HepG2 (cell line): ENCODE data around the gene MRPL48. TPM values are rescaled to one million over a fixed set of nuclear protein-coding genes. Genes with fewer than 3 reads are reported as not detected.

Source experiments
- ATAC-seq: fragments of 200-7000 bp; cut with Tn5 transposase; 3 replicates; pipeline ENCODE4 v1.9.1; 2020; ENCODE audit warnings: mild to moderate bottlenecking, moderate library complexity
- BruUV-seq: library from RNA; stranded (reverse); fragments of 400-500 nt; replicated peaks from 2 replicates; lab custom pipeline; 2021; lab: Mats Ljungman, UMichigan
- CTCF ChIA-PET: fragments of 300-600 bp; formaldehyde crosslinking; extraction: SDS; loops from one replicate; lab custom pipeline; 2021; ENCODE audit warnings: low total read pairs, inconsistent platforms, low intra/inter-chr PET ratio; lab: Yijun Ruan, JAX
- POLR2A ChIA-PET: fragments of 350-600 bp; sonication (Branson Sonifier 250); formaldehyde crosslinking; loops from one replicate; lab custom pipeline; 2020; ENCODE audit warnings: antibody characterized with exemption, inconsistent platforms; lab: Yijun Ruan, JAX
- DNase-seq: peaks from one replicate; pipeline ENCODE4 v3.0.0-alpha.2; 2015; ENCODE audit warnings: low spot score
- FAIRE-seq: peaks from 3 replicates; lab custom pipeline; 2011; peaks lifted over from hg19 to GRCh38; lab: Jason Lieb, UNC
- H2AFZ ChIP-seq: one replicate; pipeline ENCODE4 v1.6.1; 2011; ENCODE audit warnings: low read length, inconsistent platforms
- H3K27ac ChIP-seq: fragments of 300-600 bp; 3 replicates; pipeline ENCODE4 v1.8.0; 2011; ENCODE audit warnings: mixed run types, mild to moderate bottlenecking, mixed read lengths, low read length, inconsistent platforms; ENCODE audit not compliant: insufficient read depth; ENCODE audit errors: extremely low read length
- H3K27me3 ChIP-seq, 2 experiments: fragments of 200-600 bp in 1 of 2; 2 replicates in 1 of 2; 3 replicates in 1 of 2; pipeline versions ENCODE4 v1.6.0 to v1.8.0; 2011; ENCODE audit warnings: low read length in 2 of 2, mild to moderate bottlenecking in 2 of 2, moderate library complexity in 2 of 2, inconsistent platforms in 1 of 2; ENCODE audit not compliant: insufficient read depth in 2 of 2, control insufficient read depth in 1 of 2
- H3K36me3 ChIP-seq, 2 experiments: fragments of 200-600 bp in 1 of 2; replicated peaks in 1 of 2; 2 replicates in 1 of 2; 3 replicates in 1 of 2; pipeline versions ENCODE4 v1.5.1 to v1.8.0; 2011; ENCODE audit warnings: low read length in 2 of 2, inconsistent platforms in 1 of 2; ENCODE audit not compliant: insufficient read depth in 2 of 2, control insufficient read depth in 1 of 2
- H3K4me1 ChIP-seq: 2 replicates; pipeline ENCODE4 v1.5.1; 2012; ENCODE audit warnings: low read length, inconsistent platforms; ENCODE audit not compliant: insufficient read depth
- H3K4me2 ChIP-seq: 2 replicates; pipeline ENCODE4 v1.6.0; 2011; ENCODE audit warnings: low read depth, low read length, inconsistent platforms
- H3K4me3 ChIP-seq, 3 experiments: fragments of 200-600 bp in 1 of 3; sonication (generic), shearing (Covaris generic) in 1 of 3; replicated peaks in 1 of 3; 2 replicates each; pipeline ENCODE4 v1.5.1; 2011 to 2016; ENCODE audit warnings: low read length in 3 of 3, inconsistent platforms in 2 of 3, low read depth in 2 of 3, mild to moderate bottlenecking in 2 of 3, control low read depth in 1 of 3, mixed read lengths in 1 of 3; ENCODE audit not compliant: insufficient read depth in 1 of 3
- H3K79me2 ChIP-seq: one replicate; pipeline ENCODE4 v1.6.1; 2011; ENCODE audit warnings: low read length, inconsistent platforms; ENCODE audit not compliant: insufficient read depth
- H3K9ac ChIP-seq: 2 replicates; pipeline ENCODE4 v1.6.0; 2011; ENCODE audit warnings: mild to moderate bottlenecking, low read depth, low read length, inconsistent platforms; ENCODE audit not compliant: insufficient read depth
- H3K9me3 ChIP-seq: 2 replicates; pipeline ENCODE4 v1.5.1; 2012; ENCODE audit warnings: mild to moderate bottlenecking, low read length
- H4K20me1 ChIP-seq: 2 replicates; pipeline ENCODE4 v1.6.0; 2011; ENCODE audit warnings: inconsistent platforms, mild to moderate bottlenecking, low read length, moderate library complexity; ENCODE audit not compliant: insufficient read depth
- DZIP1 ChIP-seq: sonication (generic); formaldehyde crosslinking; IDR thresholded peaks from 2 replicates; pipeline ENCODE4 v1.5.0; 2020; ENCODE audit warnings: mild to moderate bottlenecking, missing genetic modification reagents
- GLI4 ChIP-seq: sonication (generic); formaldehyde crosslinking; IDR thresholded peaks from 2 replicates; pipeline ENCODE4 v1.5.1; 2020; ENCODE audit warnings: missing genetic modification reagents, mild to moderate bottlenecking, moderate library complexity, borderline replicate concordance
- IKZF1 ChIP-seq: fragments of 450-650 bp; IDR thresholded peaks from 2 replicates; pipeline ENCODE4 v1.7.1; 2016
- KLF15 ChIP-seq: sonication (generic); formaldehyde crosslinking; IDR thresholded peaks from 2 replicates; pipeline ENCODE4 v1.8.1; 2023; ENCODE audit warnings: borderline replicate concordance, mild to moderate bottlenecking, inconsistent platforms, missing genetic modification reagents, mixed read lengths
- MTA3 ChIP-seq: sonication (generic); formaldehyde crosslinking; IDR thresholded peaks from 2 replicates; pipeline ENCODE4 v1.4.0; 2020; ENCODE audit warnings: missing genetic modification reagents
- NAIF1 ChIP-seq: sonication (generic); formaldehyde crosslinking; IDR thresholded peaks from 2 replicates; pipeline ENCODE4 v1.5.0; 2020; ENCODE audit warnings: mild to moderate bottlenecking, missing genetic modification reagents, borderline replicate concordance
- SP5 ChIP-seq: IDR thresholded peaks from 2 replicates; pipeline ENCODE4 v1.6.1; 2016; ENCODE audit warnings: low read depth, borderline replicate concordance
- SYNCRIP ChIP-seq: fragments of 200-400 bp; formaldehyde crosslinking; IDR thresholded peaks from 2 replicates; pipeline ENCODE4 v1.6.1; 2018; ENCODE audit warnings: mild to moderate bottlenecking, low read depth, low read length; ENCODE audit not compliant: insufficient read depth
- TERF1 ChIP-seq: sonication (generic); formaldehyde crosslinking; IDR thresholded peaks from 2 replicates; pipeline ENCODE4 v1.8.0; 2022; ENCODE audit warnings: mild to moderate bottlenecking, missing genetic modification reagents, moderate library complexity
- ZHX1 ChIP-seq: sonication (generic); formaldehyde crosslinking; IDR thresholded peaks from 2 replicates; pipeline ENCODE4 v1.8.1; 2022; ENCODE audit warnings: low read depth, mild to moderate bottlenecking, missing genetic modification reagents
- WGBS: methylation state at CpG from one replicate; pipeline ENCODE4 v1.1.6; 2017; ENCODE audit warnings: low lambda C conversion rate; 5-methylcytosine and 5-hydroxymethylcytosine counted together
- in situ Hi-C: cut with HindIII; loops from 2 replicates; pipeline ENCODE4 v1.10.0; 2017; ENCODE audit warnings: low pct_unique_long_range_greater_than_20kb; ENCODE audit not compliant: extremely low pct_ligation_motif_present
- intact Hi-C: fragments of 100-400 bp; cut with micrococcal nuclease; formaldehyde crosslinking; loops from one replicate; pipeline ENCODE4 v1.10.0; 2022; ENCODE audit not compliant: unreplicated experiment
- polyA plus RNA-seq, 8 experiments: library from polyadenylated mRNA; depleted of rRNA in 3 of 8; stranded (reverse) in 7 of 8; unstranded in 1 of 8; fragments of >200 nt; fragmentation: Illumina TruSeq in 4 of 8; extraction: Trizol in 4 of 8; gene quantifications; 2 replicates each; pipeline versions ENCODE4 v1.2.1 to v1.2.3, GENCODE V29; 2011 to 2016; ENCODE audit warnings: low read depth in 4 of 8, missing spikeins in 1 of 8, mixed read lengths in 1 of 8; ENCODE audit not compliant: insufficient read depth in 1 of 8
- total RNA-seq, 5 experiments: library from RNA; depleted of rRNA; stranded (reverse); fragments of >200 nt; fragmentation: Illumina TruSeq; extraction: Trizol; gene quantifications; 2 replicates each; pipeline ENCODE4 v1.2.3, GENCODE V29; 2016; ENCODE audit warnings: low read depth in 1 of 5

Gene MRPL48
- total and polyA plus RNA-seq, 2 of the 13 experiments (the other 11 are each of a cell fraction or from before 2014, with no cell fraction given), result 61.2 to 67.9 TPM

GRCh38 chr11:73800276-73800806 is 12.7 kb downstream of the MRPL48 start:
- Histone ChIP-seq H4K20me1 (no peaks in the 10 kb centered on the region), H3K27me3 (no peaks in the 10 kb centered on the region), H2AFZ (no peak overlapping the region), H3K4me1 (peaks cover 28% of the 10 kb centered on the region), H3K79me2 (peaks cover 6% of the 10 kb centered on the region), H3K4me3 (no peak overlapping the region), H3K9me3 (no peaks in the 10 kb centered on the region), H3K27ac (no peak overlapping the region), H3K4me2 (no peak overlapping the region), H3K9ac (no peak overlapping the region), H3K36me3 (peaks cover 3 to 9% of the 10 kb centered on the region in 2 experiments; a peak in 2 of 5 replicates)
- in situ Hi-C loops, result no loop called here
- ATAC-seq (no peak), DNase-seq (no peak), FAIRE-seq (no peak)
- WGBS, result over 99% methylated on average over 4 of the region's 4 CpGs
- intact Hi-C loops, result no loop called here
- no TSS peak for BruUV-seq
- CTCF ChIA-PET, result no interaction called here
- no peak for TF ChIP-seq MTA3 (CRISPR knock-in tag)
- POLR2A ChIA-PET, result interaction anchor here (1.9 to 2.2 kb wide), 2 partner anchors 12 kb away, joined by 6 to 9 read pairs; partner anchors contain the start of gene MRPL48

DNA sequence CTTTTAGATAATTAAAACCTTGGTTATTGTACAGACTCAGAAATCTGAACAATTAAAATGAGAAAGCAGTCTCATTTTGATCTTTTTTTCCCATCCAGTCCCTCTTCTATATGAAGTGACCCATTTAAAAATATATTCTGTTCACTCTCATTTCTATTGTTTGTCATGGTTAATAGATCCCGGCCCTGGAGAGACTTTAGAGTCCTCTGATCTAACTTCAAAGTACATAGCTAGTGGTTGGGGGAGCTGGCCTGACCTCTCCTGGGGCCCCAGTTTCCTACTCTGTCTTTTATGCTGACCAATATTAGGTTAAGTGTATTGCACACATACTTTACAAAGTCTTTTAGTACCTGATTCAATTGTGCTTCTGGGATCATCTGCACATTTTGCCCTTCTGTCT is 13.5 kb downstream of the MRPL48 start:
- FAIRE-seq (no peak), DNase-seq (no peak), ATAC-seq (peak; percentile 59; the same call in 2 of the 3 replicates)
- in situ Hi-C loops (no loop called here), intact Hi-C loops (no loop called here)
- Histone ChIP-seq H4K20me1 (no peaks in the 10 kb centered on the region), H3K79me2 (peaks cover 6% of the 10 kb centered on the region), H3K4me1 (peaks cover 28% of the 10 kb centered on the region), H3K36me3 (peaks cover 3 to 15% of the 10 kb centered on the region in 2 experiments; a peak in 3 of 5 replicates), H3K4me2 (no peak overlapping the region), H2AFZ (no peak overlapping the region), H3K9ac (no peak overlapping the region), H3K27me3 (no peaks in the 10 kb centered on the region), H3K27ac (no peak overlapping the region), H3K4me3 (no peak overlapping the region), H3K9me3 (no peaks in the 10 kb centered on the region)
- ChIA-PET CTCF (no interaction called here), POLR2A (interaction anchor here (1.6 to 2.2 kb wide), 2 partner anchors 13 to 21 kb away, joined by 4 to 9 read pairs; partner anchors contain the start of gene MRPL48)
- 25% methylated on average over 1 of the region's 1 CpG for WGBS
- no TSS peak for BruUV-seq
- no peak for TF ChIP-seq KLF15 (CRISPR knock-in tag)
- TF ChIP-seq SP5, result no peak
- no peak for TF ChIP-seq IKZF1
- TF ChIP-seq NAIF1, result no peak
- TF ChIP-seq DZIP1 (CRISPR knock-in tag), result no peak
- no peak for TF ChIP-seq GLI4 (CRISPR knock-in tag)
- no peak for TF ChIP-seq TERF1
- no peak for TF ChIP-seq ZHX1 (CRISPR knock-in tag)
- no peak for TF ChIP-seq SYNCRIP
